HepG2 (cell line): ENCODE measurements around the gene ADAMTS17. TPM values are rescaled to one million over a fixed set of nuclear protein-coding genes. Genes with fewer than 3 reads are reported as not detected.

Experiments used
- ATAC-seq: fragments of 200-7000 bp; cut with Tn5 transposase; 3 replicates; pipeline ENCODE4 v1.9.1; 2020; ENCODE audit warnings: mild to moderate bottlenecking, moderate library complexity
- BruUV-seq: library from RNA; stranded (reverse); fragments of 400-500 nt; replicated peaks from 2 replicates; lab custom pipeline; 2021; lab: Mats Ljungman, UMichigan
- CTCF ChIA-PET: fragments of 300-600 bp; formaldehyde crosslinking; extraction: SDS; loops from one replicate; lab custom pipeline; 2021; ENCODE audit warnings: low total read pairs, inconsistent platforms, low intra/inter-chr PET ratio; lab: Yijun Ruan, JAX
- POLR2A ChIA-PET: fragments of 350-600 bp; sonication (Branson Sonifier 250); formaldehyde crosslinking; loops from one replicate; lab custom pipeline; 2020; ENCODE audit warnings: antibody characterized with exemption, inconsistent platforms; lab: Yijun Ruan, JAX
- DNase-seq: peaks from one replicate; pipeline ENCODE4 v3.0.0-alpha.2; 2015; ENCODE audit warnings: low spot score
- FAIRE-seq: peaks from 3 replicates; lab custom pipeline; 2011; peaks lifted over from hg19 to GRCh38; lab: Jason Lieb, UNC
- H2AFZ ChIP-seq: one replicate; pipeline ENCODE4 v1.6.1; 2011; ENCODE audit warnings: low read length, inconsistent platforms
- H3K27ac ChIP-seq: fragments of 300-600 bp; 3 replicates; pipeline ENCODE4 v1.8.0; 2011; ENCODE audit warnings: mixed run types, mild to moderate bottlenecking, mixed read lengths, low read length, inconsistent platforms; ENCODE audit not compliant: insufficient read depth; ENCODE audit errors: extremely low read length
- H3K27me3 ChIP-seq, 2 experiments: fragments of 200-600 bp in 1 of 2; 2 replicates in 1 of 2; 3 replicates in 1 of 2; pipeline versions ENCODE4 v1.6.0 to v1.8.0; 2011; ENCODE audit warnings: low read length in 2 of 2, mild to moderate bottlenecking in 2 of 2, moderate library complexity in 2 of 2, inconsistent platforms in 1 of 2; ENCODE audit not compliant: insufficient read depth in 2 of 2, control insufficient read depth in 1 of 2
- H3K36me3 ChIP-seq, 2 experiments: fragments of 200-600 bp in 1 of 2; replicated peaks in 1 of 2; 2 replicates in 1 of 2; 3 replicates in 1 of 2; pipeline versions ENCODE4 v1.5.1 to v1.8.0; 2011; ENCODE audit warnings: low read length in 2 of 2, inconsistent platforms in 1 of 2; ENCODE audit not compliant: insufficient read depth in 2 of 2, control insufficient read depth in 1 of 2
- H3K4me1 ChIP-seq: 2 replicates; pipeline ENCODE4 v1.5.1; 2012; ENCODE audit warnings: low read length, inconsistent platforms; ENCODE audit not compliant: insufficient read depth
- H3K4me2 ChIP-seq: 2 replicates; pipeline ENCODE4 v1.6.0; 2011; ENCODE audit warnings: low read depth, low read length, inconsistent platforms
- H3K4me3 ChIP-seq, 3 experiments: fragments of 200-600 bp in 1 of 3; sonication (generic), shearing (Covaris generic) in 1 of 3; replicated peaks in 1 of 3; 2 replicates each; pipeline ENCODE4 v1.5.1; 2011 to 2016; ENCODE audit warnings: low read length in 3 of 3, inconsistent platforms in 2 of 3, low read depth in 2 of 3, mild to moderate bottlenecking in 2 of 3, control low read depth in 1 of 3, mixed read lengths in 1 of 3; ENCODE audit not compliant: insufficient read depth in 1 of 3
- H3K79me2 ChIP-seq: one replicate; pipeline ENCODE4 v1.6.1; 2011; ENCODE audit warnings: low read length, inconsistent platforms; ENCODE audit not compliant: insufficient read depth
- H3K9ac ChIP-seq: 2 replicates; pipeline ENCODE4 v1.6.0; 2011; ENCODE audit warnings: mild to moderate bottlenecking, low read depth, low read length, inconsistent platforms; ENCODE audit not compliant: insufficient read depth
- H3K9me3 ChIP-seq: 2 replicates; pipeline ENCODE4 v1.5.1; 2012; ENCODE audit warnings: mild to moderate bottlenecking, low read length
- H4K20me1 ChIP-seq: 2 replicates; pipeline ENCODE4 v1.6.0; 2011; ENCODE audit warnings: inconsistent platforms, mild to moderate bottlenecking, low read length, moderate library complexity; ENCODE audit not compliant: insufficient read depth
- TOE1 ChIP-seq: sonication (generic); formaldehyde crosslinking; IDR thresholded peaks from 2 replicates; pipeline ENCODE4 v1.4.0; 2020; ENCODE audit warnings: mild to moderate bottlenecking, missing genetic modification reagents
- ZNF251 ChIP-seq: sonication (generic); formaldehyde crosslinking; IDR thresholded peaks from 2 replicates; pipeline ENCODE4 v1.9.0; 2021; ENCODE audit warnings: mild to moderate bottlenecking, missing genetic modification reagents
- ZNF460 ChIP-seq: sonication (generic); formaldehyde crosslinking; IDR thresholded peaks from 2 replicates; pipeline ENCODE4 v1.5.1; 2020; ENCODE audit warnings: missing genetic modification reagents, mild to moderate bottlenecking, borderline replicate concordance
- WGBS: methylation state at CpG from one replicate; pipeline ENCODE4 v1.1.6; 2017; ENCODE audit warnings: low lambda C conversion rate; 5-methylcytosine and 5-hydroxymethylcytosine counted together
- in situ Hi-C: cut with HindIII; loops from 2 replicates; pipeline ENCODE4 v1.10.0; 2017; ENCODE audit warnings: low pct_unique_long_range_greater_than_20kb; ENCODE audit not compliant: extremely low pct_ligation_motif_present
- intact Hi-C: fragments of 100-400 bp; cut with micrococcal nuclease; formaldehyde crosslinking; loops from one replicate; pipeline ENCODE4 v1.10.0; 2022; ENCODE audit not compliant: unreplicated experiment
- polyA plus RNA-seq, 8 experiments: library from polyadenylated mRNA; depleted of rRNA in 3 of 8; stranded (reverse) in 7 of 8; unstranded in 1 of 8; fragments of >200 nt; fragmentation: Illumina TruSeq in 4 of 8; extraction: Trizol in 4 of 8; gene quantifications; 2 replicates each; pipeline versions ENCODE4 v1.2.1 to v1.2.3, GENCODE V29; 2011 to 2016; ENCODE audit warnings: low read depth in 4 of 8, missing spikeins in 1 of 8, mixed read lengths in 1 of 8; ENCODE audit not compliant: insufficient read depth in 1 of 8
- total RNA-seq, 5 experiments: library from RNA; depleted of rRNA; stranded (reverse); fragments of >200 nt; fragmentation: Illumina TruSeq; extraction: Trizol; gene quantifications; 2 replicates each; pipeline ENCODE4 v1.2.3, GENCODE V29; 2016; ENCODE audit warnings: low read depth in 1 of 5
- TF ChIP-seq, protein P1 (sequence below): sonication (generic); formaldehyde crosslinking; IDR thresholded peaks from 2 replicates; pipeline ENCODE4 v1.5.1; 2020; ENCODE audit warnings: mild to moderate bottlenecking, missing genetic modification reagents, borderline replicate concordance
- TF ChIP-seq, protein P2 (sequence below): fragments of 450-650 bp; IDR thresholded peaks from 2 replicates; pipeline ENCODE4 v1.6.1; 2016

ADAMTS17 gene
- total and polyA plus RNA-seq, 2 of the 13 experiments (the other 11 are each of a cell fraction or from before 2014, with no cell fraction given): 0.02 to 0.04 TPM

DNA sequence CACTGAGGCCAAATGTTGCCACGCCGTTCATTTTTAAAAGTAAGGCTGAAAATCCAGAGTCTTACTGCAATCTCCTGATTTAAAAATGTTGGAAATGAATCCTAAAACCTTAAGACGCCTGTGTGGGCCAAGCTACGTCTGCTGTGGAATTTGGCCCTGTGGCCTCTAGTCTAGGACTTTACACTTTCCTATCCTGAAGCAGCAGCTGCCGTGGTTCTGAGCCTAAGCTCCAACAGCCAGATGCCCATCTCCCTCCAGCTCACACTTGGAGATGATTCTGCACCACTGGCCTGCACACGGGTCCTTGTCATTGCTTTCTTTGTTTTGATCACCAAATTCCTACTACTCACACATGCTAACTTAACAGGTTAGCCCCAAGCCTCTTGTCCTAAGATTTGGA, 322.2 kb downstream of the ADAMTS17 start:
- TF ChIP-seq ZNF251 (CRISPR knock-in tag): no peak
- TF ChIP-seq TOE1 (CRISPR knock-in tag): no peak
- TF ChIP-seq, protein P1, sequence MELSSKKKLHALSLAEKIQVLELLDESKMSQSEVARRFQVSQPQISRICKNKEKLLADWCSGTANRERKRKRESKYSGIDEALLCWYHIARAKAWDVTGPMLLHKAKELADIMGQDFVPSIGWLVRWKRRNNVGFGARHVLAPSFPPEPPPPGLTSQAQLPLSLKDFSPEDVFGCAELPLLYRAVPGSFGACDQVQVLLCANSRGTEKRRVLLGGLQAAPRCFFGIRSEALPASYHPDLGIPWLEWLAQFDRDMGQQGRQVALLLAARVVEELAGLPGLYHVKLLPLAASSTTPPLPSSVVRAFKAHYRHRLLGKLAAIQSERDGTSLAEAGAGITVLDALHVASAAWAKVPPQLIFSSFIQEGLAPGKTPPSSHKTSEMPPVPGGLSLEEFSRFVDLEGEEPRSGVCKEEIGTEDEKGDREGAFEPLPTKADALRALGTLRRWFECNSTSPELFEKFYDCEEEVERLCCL (CRISPR knock-in tag): no peak
- 18% methylated on average over 6 of the region's 6 CpGs for WGBS
- no peak overlapping the region for H3K9ac ChIP-seq
- intact Hi-C loops: no loop called here
- no peak for FAIRE-seq
- no peaks in the 10 kb centered on the region for H3K79me2 ChIP-seq
- ChIA-PET POLR2A (no interaction called here), CTCF (no interaction called here)
- no peak for ATAC-seq
- no peaks in the 10 kb centered on the region for H4K20me1 ChIP-seq
- DNase-seq: no peak
- H3K4me3 ChIP-seq: no peak overlapping the region
- peaks cover 0 to 1% of the 10 kb centered on the region in 2 experiments; a peak in 1 of 5 replicates for H3K27me3 ChIP-seq
- H3K36me3 ChIP-seq: no peaks in the 10 kb centered on the region
- no peaks in the 10 kb centered on the region for H3K4me1 ChIP-seq
- BruUV-seq: no TSS peak
- no peak overlapping the region for H3K27ac ChIP-seq
- in situ Hi-C loops: no loop called here
- no peaks in the 10 kb centered on the region for H3K9me3 ChIP-seq
- H2AFZ ChIP-seq: no peak overlapping the region
- no peak overlapping the region for H3K4me2 ChIP-seq

DNA sequence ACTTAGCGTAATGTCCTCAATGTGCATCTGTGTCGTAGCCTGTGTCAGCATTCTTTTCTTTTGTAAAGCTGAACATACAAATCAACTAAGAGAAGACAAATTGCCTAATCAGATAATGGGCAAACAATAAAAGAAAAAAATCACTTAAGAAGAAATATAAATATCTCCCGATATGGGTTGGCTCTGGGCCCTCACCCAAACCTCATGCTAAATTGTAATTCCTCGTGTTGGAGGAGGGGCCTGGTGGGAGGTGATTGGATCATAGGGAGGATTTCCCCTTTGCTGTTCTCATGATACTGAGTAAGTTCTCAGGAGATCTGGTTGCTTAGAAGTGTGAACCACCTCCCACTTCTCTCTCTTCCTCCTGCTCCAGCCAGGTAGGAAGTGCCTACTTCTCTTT, 323.6 kb downstream of the ADAMTS17 start:
- no peak for FAIRE-seq
- no peak for TF ChIP-seq ZNF460
- TF ChIP-seq, protein P2, sequence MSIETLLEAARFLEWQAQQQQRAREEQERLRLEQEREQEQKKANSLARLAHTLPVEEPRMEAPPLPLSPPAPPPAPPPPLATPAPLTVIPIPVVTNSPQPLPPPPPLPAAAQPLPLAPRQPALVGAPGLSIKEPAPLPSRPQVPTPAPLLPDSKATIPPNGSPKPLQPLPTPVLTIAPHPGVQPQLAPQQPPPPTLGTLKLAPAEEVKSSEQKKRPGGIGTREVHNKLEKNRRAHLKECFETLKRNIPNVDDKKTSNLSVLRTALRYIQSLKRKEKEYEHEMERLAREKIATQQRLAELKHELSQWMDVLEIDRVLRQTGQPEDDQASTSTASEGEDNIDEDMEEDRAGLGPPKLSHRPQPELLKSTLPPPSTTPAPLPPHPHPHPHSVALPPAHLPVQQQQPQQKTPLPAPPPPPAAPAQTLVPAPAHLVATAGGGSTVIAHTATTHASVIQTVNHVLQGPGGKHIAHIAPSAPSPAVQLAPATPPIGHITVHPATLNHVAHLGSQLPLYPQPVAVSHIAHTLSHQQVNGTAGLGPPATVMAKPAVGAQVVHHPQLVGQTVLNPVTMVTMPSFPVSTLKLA: peak; percentile 65
- TF ChIP-seq, all 625 proteins: peak for 1
- no peak for ATAC-seq
- Histone ChIP-seq H3K9me3 (no peaks in the 10 kb centered on the region), H3K79me2 (no peaks in the 10 kb centered on the region), H2AFZ (no peak overlapping the region), H3K4me1 (no peaks in the 10 kb centered on the region), H3K36me3 (no peaks in the 10 kb centered on the region), H4K20me1 (no peaks in the 10 kb centered on the region), H3K27me3 (peaks cover 0 to 1% of the 10 kb centered on the region in 2 experiments; a peak in 1 of 5 replicates), H3K4me2 (no peak overlapping the region), H3K4me3 (no peak overlapping the region), H3K27ac (no peak overlapping the region), H3K9ac (no peak overlapping the region)
- BruUV-seq: no TSS peak
- intact Hi-C loops: no loop called here
- DNase-seq: no peak
- POLR2A ChIA-PET: no interaction called here
- WGBS: 57% methylated on average over 4 of the region's 4 CpGs
- CTCF ChIA-PET: no interaction called here
- in situ Hi-C loops: no loop called here
